Breast epithelium (tissue), 4 donors: ENCODE results near the gene NTS. TPM values are rescaled to one million over a fixed set of nuclear protein-coding genes. Genes with fewer than 3 reads are reported as not detected.

ENCODE experiments used
- DNase-seq, 2 donors: peaks; one replicate each; pipeline ENCODE4 v3.0.0-alpha.2; 2019; ENCODE audit warnings: low spot score in 2 of 2
- H3K27ac ChIP-seq, 2 donors: fragments of 200-600 bp; sonication (generic) in 1 of 2; one replicate each; pipeline ENCODE4 v1.5.1; 2016 to 2019; ENCODE audit warnings: mild to moderate bottlenecking in 1 of 2
- H3K27me3 ChIP-seq, 2 donors: fragments of 200-600 bp; sonication (generic) in 1 of 2; one replicate each; pipeline versions ENCODE4 v1.5.1 to v1.6.0; 2017 to 2019; ENCODE audit warnings: control low read depth in 1 of 2, mild to moderate bottlenecking in 1 of 2
- H3K36me3 ChIP-seq: fragments of 200-600 bp; one replicate; pipeline ENCODE4 v1.5.1; 2019
- H3K4me1 ChIP-seq, 2 donors: fragments of 200-600 bp; sonication (generic); one replicate each; pipeline ENCODE4 v1.5.1; 2016 to 2019; ENCODE audit warnings: control low read depth in 1 of 2
- H3K4me3 ChIP-seq, 3 donors: fragments of 200-600 bp; sonication (generic); 1 replicate in 2 of 3; 2 replicates in 1 of 3; pipeline ENCODE4 v1.5.1; 2016 to 2019; ENCODE audit warnings: mild to moderate bottlenecking in 3 of 3, moderate library complexity in 2 of 3
- H3K9me3 ChIP-seq, 2 donors: fragments of 200-600 bp; sonication (generic) in 1 of 2; one replicate each; pipeline ENCODE4 v1.5.1; 2016 to 2019; ENCODE audit warnings: control low read depth in 1 of 2
- CTCF ChIP-seq, 3 donors: fragments of 450-650 bp; IDR thresholded peaks; one replicate each; pipeline ENCODE4 v1.5.1; 2016 to 2017; ENCODE audit warnings: antibody characterized with exemption in 3 of 3, mild to moderate bottlenecking in 3 of 3, moderate library complexity in 3 of 3
- POLR2A ChIP-seq: fragments of 450-650 bp; IDR thresholded peaks from one replicate; pipeline ENCODE4 v1.6.1; 2016; ENCODE audit warnings: antibody characterized with exemption, mild to moderate bottlenecking, moderate library complexity
- POLR2AphosphoS5 ChIP-seq, 3 donors: sonication (generic); formaldehyde crosslinking; IDR thresholded peaks; one replicate each; pipeline ENCODE4 v1.6.1; 2017; ENCODE audit warnings: antibody characterized with exemption in 3 of 3
- intact Hi-C: fragments of 100-400 bp; cut with DNase I; formaldehyde crosslinking; loops from one replicate; pipeline ENCODE4 v1.15.1; 2023; ENCODE audit warnings: low total_unique reads
- total RNA-seq, 3 donors: library from RNA; depleted of rRNA; stranded (reverse); fragments of >200 nt; gene quantifications; one replicate each; pipeline ENCODE4 v1.1.0, GENCODE V29; 2016

Gene NTS
- total RNA-seq, 3 donors from 2014 or later, result 0.64 to 10.2 TPM; not detected in 1

GRCh38 chr12:85872497-85873091 lies 1.5 kb upstream of the NTS start:
- TF ChIP-seq POLR2A (no peak), POLR2AphosphoS5 (IDR thresholded peaks at IDR 0.05) (no peak), CTCF (IDR thresholded peaks at IDR 0.05) (peak; percentile 52 to 57 (median 53))
- no peaks in the 10 kb centered on the region for H3K4me1 ChIP-seq
- H3K4me3 ChIP-seq, result no peak overlapping the region
- H3K27ac ChIP-seq, result no peak overlapping the region
- no peaks in the 10 kb centered on the region for H3K9me3 ChIP-seq
- H3K36me3 ChIP-seq, result no peaks in the 10 kb centered on the region
- H3K27me3 ChIP-seq, result no peaks in the 10 kb centered on the region
- no peak for DNase-seq
- intact Hi-C loops, result no loop called here

- Histone ChIP-seq H3K9me3 (no peaks in the 10 kb centered on the region), H3K27ac (no peak overlapping the region), H3K27me3 (no peaks in the 10 kb centered on the region), H3K36me3 (no peaks in the 10 kb centered on the region), H3K4me3 (no peak overlapping the region), H3K4me1 (no peaks in the 10 kb centered on the region)
- TF ChIP-seq CTCF (IDR thresholded peaks at IDR 0.05) (no peak), POLR2A (no peak), POLR2AphosphoS5 (IDR thresholded peaks at IDR 0.05) (no peak)
- intact Hi-C loops, result no loop called here
- DNase-seq, result no peak
Measured at GRCh38 chr12:85877459-85877858, 3.4 kb downstream of the NTS start.

- Histone ChIP-seq H3K27ac (no peak overlapping the region), H3K4me1 (no peaks in the 10 kb centered on the region), H3K4me3 (no peak overlapping the region), H3K27me3 (no peaks in the 10 kb centered on the region), H3K9me3 (no peaks in the 10 kb centered on the region), H3K36me3 (no peaks in the 10 kb centered on the region)
- no peak for TF ChIP-seq POLR2A
- no peak for TF ChIP-seq CTCF (IDR thresholded peaks at IDR 0.05)
- TF ChIP-seq POLR2AphosphoS5 (IDR thresholded peaks at IDR 0.05), result no peak
- no peak for DNase-seq
- intact Hi-C loops, result no loop called here
Measured at GRCh38 chr12:85883763-85884162, 9.7 kb downstream of the NTS start.

GRCh38 chr12:85894653-85895052 lies 20.6 kb downstream of the NTS start:
- intact Hi-C loops, result no loop called here
- DNase-seq, result no peak
- Histone ChIP-seq H3K27ac (no peak overlapping the region), H3K27me3 (no peaks in the 10 kb centered on the region), H3K9me3 (no peaks in the 10 kb centered on the region), H3K4me1 (no peaks in the 10 kb centered on the region), H3K4me3 (no peak overlapping the region), H3K36me3 (no peaks in the 10 kb centered on the region)
- no peak for TF ChIP-seq POLR2AphosphoS5 (IDR thresholded peaks at IDR 0.05)
- TF ChIP-seq POLR2A, result no peak
- no peak for TF ChIP-seq CTCF (IDR thresholded peaks at IDR 0.05)

- intact Hi-C loops, result no loop called here
- Histone ChIP-seq H3K27me3 (no peaks in the 10 kb centered on the region), H3K36me3 (no peaks in the 10 kb centered on the region)
Measured at GRCh38 chr12:85920324-85920947, 46.3 kb downstream of the NTS start.

More at GRCh38 chr12:85920324-85920947, 46.3 kb downstream of the NTS start:
- no peaks in the 10 kb centered on the region for H3K9me3 ChIP-seq
- H3K4me1 ChIP-seq, result no peaks in the 10 kb centered on the region
- TF ChIP-seq POLR2AphosphoS5 (IDR thresholded peaks at IDR 0.05) (no peak), POLR2A (no peak), CTCF (IDR thresholded peaks at IDR 0.05) (peak; percentile 13 to 56 (median 50))
- no peak for DNase-seq
- H3K4me3 ChIP-seq, result no peak overlapping the region
- H3K27ac ChIP-seq, result no peak overlapping the region
